SK-N-MC (cell line): ENCODE measurements around the gene ACOXL.

ENCODE experiments used
- EZH2 ChIP-seq: fragments of 200-600 bp; sonication (generic); IDR thresholded peaks from one replicate; pipeline ENCODE4 v1.6.1; 2017; ENCODE audit warnings: antibody characterized with exemption
- FOXP2 ChIP-seq: optimal IDR thresholded peaks from 2 replicates; pipeline ENCODE3; 2011; ENCODE audit warnings: mild to moderate bottlenecking, moderate library complexity; ENCODE audit not compliant: insufficient read depth; ENCODE audit errors: extremely low read length, control extremely low read depth
- POLR2AphosphoS5 ChIP-seq: IDR thresholded peaks from 2 replicates; pipeline ENCODE4 v1.6.1; 2012; ENCODE audit warnings: mild to moderate bottlenecking, low read depth, low read length, borderline replicate concordance

- TF ChIP-seq POLR2AphosphoS5 (no peak), EZH2 (no peak), FOXP2 (no peak)
Measured at GRCh38 chr2:110682872-110683271, 49.5 kb upstream of the ACOXL start.
